Astrocyte of the cerebellum (primary cell): Measurements from ENCODE around the gene TET1.
"Not testable (repeated sequence)": the region's sequence is repeated elsewhere in the genome, so short reads cannot be mapped to it uniquely, and the experiment has no call there.

Source experiments
- DNase-seq: peaks from one replicate; pipeline ENCODE4 v3.0.0-alpha.2; 2011; ENCODE audit warnings: low read depth
- H3K4me3 ChIP-seq: 2 replicates; pipeline ENCODE4 v1.5.1; 2011; ENCODE audit warnings: mild to moderate bottlenecking, low read depth, low read length, moderate library complexity
- in situ Hi-C: cut with HindIII; loops from 2 replicates; pipeline ENCODE4 v1.10.0; 2017; ENCODE audit warnings: low sequenced_read_pairs
- TF ChIP-seq, protein P1 (sequence below): IDR thresholded peaks from 2 replicates; pipeline ENCODE4 v1.5.1; 2012; ENCODE audit warnings: low read length, low read depth, moderate library complexity, mild to moderate bottlenecking; ENCODE audit errors: missing control alignments

The TET1 gene

DNA sequence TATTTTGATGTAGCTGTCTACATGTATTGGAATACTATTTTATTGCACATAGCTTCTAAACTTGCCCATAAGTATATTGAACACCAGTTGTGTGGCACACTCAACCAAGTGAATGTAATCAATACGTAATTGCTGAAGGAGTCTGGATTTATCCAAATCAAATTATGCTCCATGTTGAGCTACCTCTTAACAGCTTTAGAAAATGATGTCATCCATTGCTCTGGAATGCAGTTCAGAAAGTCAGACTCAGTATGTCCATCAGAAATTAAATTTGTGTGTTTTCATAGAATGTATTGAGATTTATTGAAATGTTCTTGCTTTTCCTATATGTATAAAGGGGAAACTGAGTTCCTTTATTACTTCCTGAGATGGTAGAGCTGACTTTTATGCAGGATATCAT is 135.9 kb downstream of the TET1 start:
- no peak overlapping the region for H3K4me3 ChIP-seq
- TF ChIP-seq, protein P1, sequence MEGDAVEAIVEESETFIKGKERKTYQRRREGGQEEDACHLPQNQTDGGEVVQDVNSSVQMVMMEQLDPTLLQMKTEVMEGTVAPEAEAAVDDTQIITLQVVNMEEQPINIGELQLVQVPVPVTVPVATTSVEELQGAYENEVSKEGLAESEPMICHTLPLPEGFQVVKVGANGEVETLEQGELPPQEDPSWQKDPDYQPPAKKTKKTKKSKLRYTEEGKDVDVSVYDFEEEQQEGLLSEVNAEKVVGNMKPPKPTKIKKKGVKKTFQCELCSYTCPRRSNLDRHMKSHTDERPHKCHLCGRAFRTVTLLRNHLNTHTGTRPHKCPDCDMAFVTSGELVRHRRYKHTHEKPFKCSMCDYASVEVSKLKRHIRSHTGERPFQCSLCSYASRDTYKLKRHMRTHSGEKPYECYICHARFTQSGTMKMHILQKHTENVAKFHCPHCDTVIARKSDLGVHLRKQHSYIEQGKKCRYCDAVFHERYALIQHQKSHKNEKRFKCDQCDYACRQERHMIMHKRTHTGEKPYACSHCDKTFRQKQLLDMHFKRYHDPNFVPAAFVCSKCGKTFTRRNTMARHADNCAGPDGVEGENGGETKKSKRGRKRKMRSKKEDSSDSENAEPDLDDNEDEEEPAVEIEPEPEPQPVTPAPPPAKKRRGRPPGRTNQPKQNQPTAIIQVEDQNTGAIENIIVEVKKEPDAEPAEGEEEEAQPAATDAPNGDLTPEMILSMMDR, result no peak
- in situ Hi-C loops, result no loop called here
- DNase-seq, result no peak

- H3K4me3 ChIP-seq, result no peak overlapping the region
- in situ Hi-C loops, result no loop called here
- DNase-seq, result no peak
- TF ChIP-seq, protein P1, result no peak
Observed at GRCh38 chr10:68697106-68697505, 137.0 kb downstream of the TET1 start.

DNA sequence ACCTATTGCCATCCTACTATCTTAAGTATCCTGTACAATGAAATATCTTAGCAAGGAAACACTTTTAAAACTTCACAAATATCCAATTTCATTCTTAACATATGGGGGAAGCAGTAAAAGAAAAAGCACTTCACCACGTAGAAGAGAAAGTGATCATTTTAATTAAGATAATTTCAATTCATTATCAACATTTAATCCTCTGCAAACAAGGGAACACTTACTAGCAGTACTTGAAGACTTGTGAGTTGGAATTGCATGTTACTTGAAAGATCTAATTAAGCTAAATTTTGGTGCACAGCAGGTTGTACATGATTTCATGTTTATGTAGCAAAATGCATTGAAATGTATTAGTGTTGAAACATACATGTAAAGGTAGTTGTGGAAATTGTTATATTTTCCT is 140.1 kb downstream of the TET1 start:
- TF ChIP-seq, protein P1, result no peak
- DNase-seq, result no peak
- H3K4me3 ChIP-seq, result no peak overlapping the region
- in situ Hi-C loops, result no loop called here

DNA sequence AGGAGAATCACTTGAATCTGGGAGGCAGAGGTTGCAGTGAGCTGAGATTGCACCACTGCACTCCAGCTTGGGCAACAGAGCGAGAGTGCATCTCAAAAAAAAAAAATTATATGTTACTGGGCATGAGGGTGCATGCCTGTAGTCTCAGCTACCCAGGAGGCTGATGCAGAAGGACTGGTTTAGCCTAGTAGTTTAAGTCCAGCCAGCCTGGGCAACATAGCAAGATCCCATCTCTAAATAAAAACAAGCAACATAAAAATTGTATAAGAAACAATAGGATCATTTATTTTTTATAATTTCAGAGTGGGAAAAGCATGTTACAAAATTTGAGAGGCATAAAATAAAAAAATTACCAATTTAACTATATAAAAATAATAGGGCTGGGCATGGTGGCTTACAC is 145.4 kb downstream of the TET1 start:
- TF ChIP-seq, protein P1, result no peak
- in situ Hi-C loops, result no loop called here
- DNase-seq, result no peak
- H3K4me3 ChIP-seq, result no peak overlapping the region

DNA sequence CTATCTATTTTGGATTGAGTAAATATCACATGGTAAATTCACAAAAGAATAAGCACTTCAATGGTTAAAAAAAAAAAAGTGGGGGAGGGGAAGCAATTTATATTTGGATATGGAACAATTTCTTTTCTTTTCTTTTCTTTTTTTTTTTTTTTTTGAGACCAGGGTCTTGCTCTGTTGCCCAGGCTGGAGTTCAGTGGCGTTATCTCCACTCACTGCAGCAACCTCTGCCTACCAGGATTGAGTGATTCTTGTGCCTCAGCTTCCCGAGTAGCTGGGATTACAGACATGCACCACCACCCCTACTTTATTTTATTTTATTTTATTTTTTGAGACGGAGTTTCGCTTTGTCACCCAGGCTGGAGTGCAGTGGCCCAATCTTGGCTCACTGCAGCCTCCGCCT is 148.8 kb downstream of the TET1 start:
- DNase-seq, in situ Hi-C loops, H3K4me3 ChIP-seq: not testable (repeated sequence)

DNA sequence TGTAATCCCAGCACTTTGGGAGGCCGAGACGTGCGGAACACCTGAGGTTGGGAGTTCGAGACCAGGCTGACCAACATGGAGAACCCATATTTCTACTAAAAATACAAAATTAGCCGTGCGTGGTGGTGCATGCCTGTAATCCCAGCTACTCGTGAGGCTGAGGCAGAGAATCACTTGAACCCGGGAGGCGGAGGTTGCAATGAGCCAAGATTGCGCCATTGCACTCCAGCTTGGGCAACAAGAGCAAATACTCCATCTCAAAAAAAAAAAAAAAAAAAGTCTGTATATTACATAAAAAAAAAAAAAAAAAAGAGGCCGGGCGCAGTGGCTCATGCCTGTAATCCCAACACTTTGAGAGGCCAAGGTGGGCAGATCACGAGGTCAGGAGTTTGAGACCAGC is 152.9 kb downstream of the TET1 start:
- in situ Hi-C loops, DNase-seq, H3K4me3 ChIP-seq: not testable (repeated sequence)

DNA sequence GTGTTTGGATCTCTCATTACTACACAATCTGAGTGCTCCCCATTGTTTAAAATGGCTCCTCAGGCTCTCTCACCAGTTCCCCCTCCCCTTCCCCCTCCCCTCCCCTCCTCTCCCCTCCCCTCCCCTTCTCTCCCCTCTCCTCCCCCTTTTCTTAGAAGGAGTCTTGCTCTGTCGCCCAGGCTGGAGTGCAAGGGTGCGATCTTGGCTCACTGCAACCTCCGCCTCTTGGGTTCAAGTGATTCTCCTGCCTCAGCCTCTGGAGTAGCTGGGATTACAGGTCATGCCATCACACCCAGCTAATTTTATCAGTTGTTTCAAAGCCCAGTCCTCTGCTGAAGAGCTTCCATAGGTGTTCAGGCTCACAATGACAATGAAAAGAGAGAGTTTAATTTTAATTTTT is 157.3 kb downstream of the TET1 start:
- in situ Hi-C loops, result no loop called here
- TF ChIP-seq, protein P1, result no peak
- no peak for DNase-seq
- H3K4me3 ChIP-seq, result no peak overlapping the region
